GM12892 (cell line): Measurements from ENCODE around the gene TMEM59.

ENCODE experiments used
- POLR2A ChIP-seq: IDR thresholded peaks from 2 replicates; pipeline ENCODE4 v1.6.1; 2011; ENCODE audit warnings: low read depth, low read length, control low read depth
- POLR2AphosphoS5 ChIP-seq: IDR thresholded peaks from 2 replicates; pipeline ENCODE4 v1.6.1; 2011; ENCODE audit warnings: low read depth, low read length, control low read depth
- TAF1 ChIP-seq: IDR thresholded peaks from 2 replicates; pipeline ENCODE4 v1.6.1; 2011; ENCODE audit warnings: low read depth, mild to moderate bottlenecking, control low read depth, low read length, borderline replicate concordance

DNA sequence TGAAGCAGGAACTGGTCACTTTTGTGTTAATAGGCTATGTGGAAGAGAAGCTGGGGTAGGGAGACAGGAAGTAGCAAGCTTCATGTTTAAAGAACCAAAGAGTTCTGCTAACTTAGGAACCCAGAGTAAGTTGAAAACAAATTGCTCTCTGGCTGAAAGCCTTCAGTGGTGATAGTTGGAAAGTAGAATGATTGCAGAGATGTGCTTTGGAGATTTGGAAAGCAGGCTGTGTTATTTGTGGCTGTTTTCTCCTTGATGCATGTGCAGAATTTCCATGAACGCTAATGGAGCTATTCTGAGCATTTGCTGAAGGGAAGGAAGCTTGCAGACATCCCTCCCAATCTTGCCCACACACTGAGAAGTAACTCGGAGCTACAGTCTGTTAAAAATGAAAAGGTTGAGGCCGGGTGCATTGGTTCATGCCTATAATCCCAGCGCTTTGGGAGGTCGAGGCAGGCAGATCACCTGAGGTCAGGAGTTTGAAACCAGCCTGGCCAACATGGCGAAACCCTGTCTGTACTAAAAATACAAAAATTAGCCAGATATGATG is 46.1 kb upstream of the TMEM59 start:
- no peak for TF ChIP-seq POLR2A
- TF ChIP-seq POLR2AphosphoS5 = no peak
- no peak for TF ChIP-seq TAF1
